ENCODE measurements around the gene HEATR5A.
"Not testable (repeated sequence)": the region's sequence is repeated elsewhere in the genome, so short reads cannot be mapped to it uniquely, and the experiment has no call there.

Gene HEATR5A

DNA sequence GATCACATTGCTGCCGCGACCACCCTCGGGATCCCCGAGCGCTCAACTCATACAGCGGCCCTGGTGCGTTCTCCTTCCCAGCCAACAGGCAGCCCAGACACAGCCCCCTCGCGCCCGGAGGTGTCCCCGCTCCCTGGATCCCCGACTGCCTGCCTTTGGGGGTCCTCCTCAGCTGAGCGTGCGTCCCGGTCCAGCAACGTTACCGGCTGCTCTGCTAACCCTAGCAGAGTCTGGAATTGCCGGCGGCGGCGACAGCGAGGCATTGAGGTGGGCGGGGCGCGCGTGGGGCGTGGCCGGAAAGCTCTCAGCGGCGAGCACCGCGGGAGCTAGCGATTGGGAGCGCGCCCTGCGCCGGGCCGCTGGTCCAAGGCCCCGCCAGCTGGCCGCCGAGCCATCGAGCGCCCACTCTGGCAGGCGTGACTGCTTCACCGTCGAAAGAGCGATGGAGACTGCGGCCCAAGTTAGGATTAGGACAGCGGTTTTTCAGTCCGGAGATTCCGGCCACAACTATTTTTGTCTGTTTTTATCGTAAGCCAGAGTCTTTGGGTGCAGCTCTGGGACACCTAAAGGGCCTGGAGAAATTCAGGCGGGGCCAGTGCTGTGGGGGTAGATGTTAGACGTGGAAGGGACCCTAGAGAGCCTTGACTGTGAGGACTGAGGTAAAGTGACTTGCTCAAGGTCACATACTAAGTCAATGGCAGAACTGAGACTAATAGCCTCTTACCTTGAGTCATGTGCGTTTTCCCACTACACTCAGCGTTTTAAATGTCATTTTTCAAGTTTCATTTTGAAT lies at the start of gene HEATR5A:
TSS of gene HEATR5A (minus strand) at position 232 of the 793 bp plus-strand sequence. CDS start 17,575 bp downstream, outside the sequence.
- peak; percentile 86 for DNase-seq (ENCODE audit: low read depth)

DNA sequence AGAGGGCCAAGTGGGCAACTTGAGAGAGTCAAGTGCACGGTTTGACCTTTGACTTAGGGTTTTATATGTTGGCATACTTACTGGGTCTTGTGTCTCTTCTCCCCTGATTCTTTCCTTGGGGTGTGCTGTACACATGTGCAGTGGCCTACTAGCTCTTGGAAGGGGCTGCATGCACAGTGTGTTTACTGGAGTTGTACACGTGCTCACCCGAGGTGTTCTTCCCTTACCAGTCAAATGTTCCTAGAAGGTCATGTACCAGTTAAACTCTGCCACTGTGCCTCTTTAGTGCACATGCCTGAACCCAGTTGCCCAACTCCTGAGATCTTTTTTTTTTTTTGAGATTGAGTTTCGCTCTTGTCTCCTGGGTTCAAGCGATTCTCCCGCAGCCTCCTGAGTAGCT lies 46.2 kb upstream of the HEATR5A start:
- no peak for DNase-seq (ENCODE audit: low read depth)

DNA sequence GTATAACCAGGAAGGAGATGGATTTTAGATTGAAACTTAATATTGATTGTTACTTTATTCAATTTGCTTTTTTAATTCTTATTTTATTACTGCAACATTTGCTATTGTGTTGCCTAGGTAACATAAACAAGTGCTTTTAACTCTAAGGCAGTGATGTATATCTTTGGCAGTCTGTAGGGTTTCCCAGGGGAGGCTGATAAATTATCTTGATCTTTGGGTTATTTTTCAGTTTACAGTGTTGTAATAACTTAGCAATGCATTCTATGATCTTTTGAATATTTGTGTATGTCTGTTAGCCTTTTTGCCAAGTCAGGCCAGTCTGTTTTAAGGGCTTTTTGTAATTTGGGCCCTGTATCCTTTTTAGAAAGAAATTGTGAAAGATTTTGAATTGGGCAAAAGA lies 44.8 kb upstream of the HEATR5A start:
- no peak for DNase-seq (ENCODE audit: low read depth)

DNA sequence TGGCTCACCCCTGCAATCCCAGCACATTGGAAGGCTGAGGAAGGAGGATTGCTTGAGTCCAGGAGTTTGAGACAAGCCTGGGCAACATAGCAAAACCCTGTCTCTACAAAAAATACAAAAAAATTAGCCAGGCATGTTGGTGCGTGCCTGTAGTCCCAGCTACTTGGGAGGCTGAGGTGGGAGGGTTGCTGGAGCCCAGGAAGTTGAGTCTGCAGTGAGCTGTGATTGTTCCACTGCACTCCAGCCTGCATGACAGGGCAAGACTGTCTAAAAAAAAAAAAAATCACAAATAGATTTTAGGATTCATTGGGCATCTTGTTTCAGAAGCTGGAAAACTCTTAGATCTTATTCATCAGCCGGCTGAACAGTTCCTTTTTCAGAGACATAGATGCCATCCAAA lies 42.1 kb upstream of the HEATR5A start:
- DNase-seq (ENCODE audit: low read depth): not testable (repeated sequence)

DNA sequence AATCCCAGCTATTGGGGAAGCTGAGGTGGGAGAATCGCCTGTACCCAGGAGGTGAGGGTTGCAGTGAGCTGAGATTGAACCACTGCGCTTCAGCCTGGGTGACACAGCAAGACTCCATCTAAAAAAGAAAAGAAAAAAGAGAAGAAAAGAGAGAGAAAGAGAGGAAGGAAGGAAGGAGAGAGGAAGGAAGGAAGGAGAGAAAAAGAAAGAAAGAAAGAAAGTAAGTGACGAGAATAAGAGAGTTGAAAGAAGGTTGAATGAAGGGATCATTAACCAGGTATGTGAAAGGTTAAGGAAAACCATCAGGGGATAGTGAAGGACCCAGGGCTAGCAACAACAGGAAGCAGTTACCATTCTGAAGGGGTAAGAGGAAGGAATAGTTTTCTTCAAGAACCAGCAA lies 41.2 kb upstream of the HEATR5A start:
- no peak for DNase-seq (ENCODE audit: low read depth)

DNA sequence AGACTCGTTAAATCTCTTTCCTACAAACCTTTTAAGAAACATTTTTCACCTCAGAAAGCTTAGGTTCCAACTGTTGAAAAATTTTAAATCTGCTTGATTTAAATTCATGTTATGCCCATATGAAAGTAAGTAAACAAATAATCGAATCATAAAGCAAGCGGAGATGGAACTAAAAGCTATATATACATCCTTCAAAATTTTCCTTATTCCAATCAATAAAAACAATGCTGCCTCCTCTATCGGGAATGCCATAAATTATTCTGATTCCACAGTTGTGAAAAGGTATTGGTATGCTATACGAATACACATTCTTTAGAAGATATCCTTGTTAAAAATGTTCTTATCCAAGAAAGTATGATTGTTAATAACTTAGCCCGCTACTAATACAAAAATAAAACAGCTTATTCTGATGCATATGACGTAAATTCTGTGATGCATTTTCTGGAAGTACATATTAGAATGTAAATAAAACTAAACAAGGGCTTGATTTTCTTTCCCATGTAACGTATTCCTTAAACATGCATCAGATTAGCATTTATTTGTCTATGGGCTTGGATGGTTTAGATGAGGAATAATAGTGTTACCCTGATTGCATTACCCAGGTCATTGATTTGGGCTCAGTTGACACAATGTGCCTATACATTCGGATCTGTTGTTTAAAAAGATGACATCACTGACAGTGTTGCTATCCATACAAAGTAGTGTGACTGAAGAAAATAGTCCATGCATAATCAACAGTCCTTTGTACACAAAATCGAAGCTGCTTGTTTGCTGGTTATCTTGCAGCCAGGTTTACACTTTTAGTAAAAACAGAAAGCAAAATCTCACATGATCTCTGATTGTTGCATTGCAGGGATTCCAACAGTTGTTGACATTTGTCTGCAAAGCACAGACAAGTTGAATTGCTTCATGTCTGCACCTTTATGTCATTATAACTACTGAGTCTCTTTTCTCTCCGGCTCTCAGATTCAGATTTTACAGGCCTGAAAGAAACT lies 37.6 kb upstream of the HEATR5A start:
- no peak for DNase-seq (ENCODE audit: low read depth)

DNA sequence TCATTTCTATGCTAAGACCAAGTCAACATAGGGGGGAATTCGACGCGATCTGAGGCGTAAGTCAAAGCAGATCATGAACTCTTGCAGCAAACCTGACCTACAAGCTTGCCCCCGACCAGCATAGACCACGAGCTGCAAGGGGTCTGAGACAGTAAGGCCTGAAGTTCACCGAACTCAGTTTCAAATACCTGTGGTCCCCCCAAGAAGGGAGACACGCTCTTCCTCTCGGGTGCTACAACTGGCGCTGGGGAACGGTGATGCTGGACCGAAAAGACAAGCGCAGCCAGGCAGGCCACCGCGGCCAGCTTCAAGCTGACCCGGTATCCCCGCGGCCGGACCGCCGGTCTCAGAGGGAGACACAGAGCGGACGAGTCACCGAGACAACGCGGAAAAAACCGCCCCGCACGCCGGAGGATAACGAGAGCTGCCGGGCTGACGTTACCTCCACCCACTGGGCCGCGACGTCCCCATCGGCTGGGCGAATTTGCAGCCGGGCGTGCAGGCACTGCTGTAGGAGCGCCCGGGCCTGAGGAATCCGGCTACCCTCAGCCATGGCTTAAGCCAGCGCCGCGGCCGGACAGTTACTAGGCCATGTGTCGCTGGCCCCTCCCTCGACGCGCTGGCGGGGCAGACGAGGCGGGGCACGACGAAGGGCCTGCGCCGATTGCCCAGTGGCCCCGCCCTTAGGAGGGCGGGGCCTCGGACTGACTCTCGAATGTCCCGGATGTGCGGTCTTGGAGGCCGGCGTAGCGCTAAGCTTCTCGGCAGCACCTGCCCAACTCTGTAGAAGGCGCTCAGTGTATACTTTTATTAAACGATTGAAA lies 36.7 kb upstream of the HEATR5A start, which contains the start of gene DTD2:
TSS of gene DTD2 (minus strand) at position 666 of the 824 bp plus-strand sequence. CDS start at position 553, 113 bp downstream.
- DNase-seq (ENCODE audit: low read depth): peak; percentile 86

DNA sequence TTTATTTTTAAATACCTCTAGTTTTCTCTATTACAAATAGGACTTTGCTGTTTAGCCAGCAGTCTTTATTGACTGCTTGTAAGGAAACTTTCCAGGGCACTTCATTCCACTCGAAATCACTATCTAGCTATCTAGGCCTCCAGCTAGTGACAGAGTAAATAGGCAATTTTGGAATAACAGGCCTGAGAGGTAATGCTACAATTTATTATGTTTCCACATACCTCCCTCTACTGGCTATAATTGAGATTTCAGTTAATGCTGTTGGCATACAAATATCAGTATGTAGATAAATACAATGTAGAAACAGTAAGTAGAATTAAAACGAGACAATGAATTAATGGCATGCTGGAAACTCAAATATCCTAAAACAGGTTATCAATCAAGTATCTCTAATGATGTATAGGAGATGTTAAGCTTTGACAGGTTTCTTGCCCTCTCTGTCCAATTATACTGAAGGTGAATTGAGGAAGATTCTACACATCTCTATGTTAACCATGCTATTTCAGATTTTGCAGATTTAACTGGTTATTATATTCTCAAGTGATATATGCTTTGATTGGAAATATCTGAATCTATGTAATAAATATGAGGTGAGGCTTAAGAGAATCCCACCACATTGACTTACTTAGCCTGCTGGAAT lies 29.7 kb upstream of the HEATR5A start:
- no peak for DNase-seq (ENCODE audit: low read depth)

DNA sequence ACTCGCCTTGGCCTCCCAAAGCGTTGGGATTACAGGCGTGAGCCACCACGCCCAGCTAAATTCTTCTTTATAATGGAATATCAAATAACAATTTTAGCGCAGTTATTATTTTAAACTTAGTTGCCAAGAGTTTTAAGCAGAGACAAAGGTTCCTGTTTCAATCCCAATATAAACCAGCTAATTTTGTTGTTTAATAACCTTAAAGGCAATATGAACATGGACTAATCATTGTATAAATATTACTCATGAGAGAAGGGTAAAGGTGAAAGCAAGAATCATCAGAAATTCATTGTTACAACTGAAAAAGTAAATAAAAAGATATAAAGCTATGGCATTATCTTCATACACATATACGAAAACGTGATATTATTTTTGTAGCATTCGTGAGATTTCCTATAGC lies 28.8 kb upstream of the HEATR5A start:
- no peak for DNase-seq (ENCODE audit: low read depth)

DNA sequence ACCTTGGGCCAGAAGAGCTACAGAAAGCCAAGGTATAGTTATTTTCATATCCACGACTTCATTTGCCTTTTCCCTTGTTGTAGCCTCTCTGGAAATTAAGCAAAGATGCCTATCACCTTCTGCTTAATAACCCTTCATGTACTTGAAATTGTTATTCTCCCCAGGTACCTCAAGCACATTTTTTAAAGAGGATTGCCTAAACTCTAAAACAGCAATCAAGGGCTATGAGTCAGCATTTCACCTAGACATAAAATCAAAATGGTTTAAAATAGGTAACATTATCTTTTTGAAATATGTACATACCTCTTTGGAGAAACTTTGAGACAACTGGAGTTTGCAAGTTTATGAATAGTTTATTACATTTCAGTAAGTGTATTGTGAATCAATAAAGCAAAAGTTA lies 25.4 kb upstream of the HEATR5A start:
- no peak for DNase-seq (ENCODE audit: low read depth)

DNA sequence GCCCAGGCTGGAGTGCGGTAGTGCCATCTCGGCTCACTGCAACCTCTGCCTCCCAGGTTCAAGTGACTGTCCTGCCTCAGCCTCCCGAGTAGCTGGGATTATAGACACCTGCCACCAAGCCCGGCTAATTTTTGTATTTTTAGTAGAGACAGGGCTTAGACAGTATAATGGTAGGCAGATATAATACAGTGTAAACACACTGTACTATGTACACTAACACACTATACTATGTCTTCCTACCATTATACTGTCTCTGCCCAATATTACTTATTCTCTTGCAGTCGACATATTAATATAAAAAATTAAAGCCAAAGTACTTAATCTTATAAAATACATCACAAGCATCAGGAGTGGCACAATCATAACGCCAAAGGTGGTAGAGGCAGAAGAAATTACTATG lies 21.9 kb upstream of the HEATR5A start:
- no peak for DNase-seq (ENCODE audit: low read depth)

DNA sequence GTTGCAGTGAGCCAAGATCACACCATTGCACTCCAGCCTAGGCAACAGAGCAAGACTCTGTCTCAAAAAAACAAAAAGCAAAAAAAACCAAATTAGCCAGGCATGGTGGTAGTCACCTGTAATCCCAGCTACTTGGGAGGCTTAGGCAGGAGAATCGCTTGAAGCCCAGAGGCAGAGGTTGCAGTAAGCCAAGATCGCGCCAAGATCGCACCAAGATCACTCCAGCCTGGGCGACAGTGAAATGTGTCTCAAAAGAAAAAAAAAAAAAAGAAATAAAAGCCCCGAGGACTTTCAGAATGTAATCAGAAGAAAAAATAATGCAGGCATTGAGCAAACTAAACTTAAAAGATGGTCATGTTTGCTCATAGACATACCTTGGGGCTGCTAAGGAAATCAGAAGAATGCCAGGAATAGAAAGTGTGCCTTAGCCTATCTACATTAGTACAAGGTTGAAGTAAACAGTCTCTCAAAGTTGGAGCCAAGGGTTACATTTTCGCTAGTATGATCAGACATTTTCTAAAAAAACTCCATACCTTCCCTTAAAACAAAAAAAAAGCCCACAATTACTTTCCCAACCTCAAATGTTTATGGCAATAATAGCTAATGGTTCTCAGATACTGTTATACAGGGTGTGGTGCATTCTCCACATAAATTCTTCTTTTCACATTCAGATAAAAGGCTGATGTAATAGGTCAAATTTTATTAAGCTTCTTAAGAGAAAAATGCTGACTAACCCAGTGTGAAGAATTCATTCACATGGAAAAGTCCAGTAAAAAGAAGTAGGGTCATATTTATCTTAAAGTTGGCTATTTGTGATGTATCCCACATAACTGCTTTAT lies 21.1 kb upstream of the HEATR5A start:
- DNase-seq (ENCODE audit: low read depth): no peak

DNA sequence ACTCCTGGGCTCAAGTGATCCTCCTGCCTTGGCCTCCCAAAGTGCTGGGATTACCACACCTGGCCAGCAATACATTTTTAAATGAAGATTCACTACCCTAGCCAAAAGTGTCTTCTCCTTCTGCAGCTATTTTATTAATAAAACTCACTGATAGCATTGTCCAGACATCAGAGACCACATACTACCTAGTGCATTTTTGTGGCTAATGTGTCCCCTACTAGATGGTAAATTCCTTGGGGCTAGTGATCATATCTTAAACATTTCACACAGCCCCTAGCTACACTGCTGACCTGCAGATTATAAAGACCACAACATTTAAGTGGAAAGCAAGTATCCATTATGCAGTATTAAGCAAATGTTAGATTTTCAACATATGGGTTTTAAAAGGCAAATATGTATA lies 19.9 kb upstream of the HEATR5A start:
- no peak for DNase-seq (ENCODE audit: low read depth)

DNA sequence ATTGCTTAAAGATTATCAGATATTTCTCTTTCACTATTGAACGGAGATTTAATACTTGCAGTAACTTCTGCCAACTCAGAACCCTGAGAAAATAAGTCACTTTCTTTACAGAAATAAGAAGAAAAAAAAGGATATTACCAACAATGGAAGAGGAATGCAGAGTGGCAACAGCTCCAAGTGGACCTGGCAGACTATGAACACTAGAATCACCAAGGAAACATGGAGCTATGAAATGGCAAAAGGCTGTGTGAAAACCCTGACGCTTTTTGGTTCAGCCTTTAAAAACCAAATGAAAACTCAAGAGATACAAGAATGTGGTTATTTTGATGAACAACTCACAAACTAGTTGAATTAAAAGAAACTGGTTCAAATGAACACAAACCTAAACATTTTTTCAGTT lies 19.2 kb upstream of the HEATR5A start:
- no peak for DNase-seq (ENCODE audit: low read depth)

DNA sequence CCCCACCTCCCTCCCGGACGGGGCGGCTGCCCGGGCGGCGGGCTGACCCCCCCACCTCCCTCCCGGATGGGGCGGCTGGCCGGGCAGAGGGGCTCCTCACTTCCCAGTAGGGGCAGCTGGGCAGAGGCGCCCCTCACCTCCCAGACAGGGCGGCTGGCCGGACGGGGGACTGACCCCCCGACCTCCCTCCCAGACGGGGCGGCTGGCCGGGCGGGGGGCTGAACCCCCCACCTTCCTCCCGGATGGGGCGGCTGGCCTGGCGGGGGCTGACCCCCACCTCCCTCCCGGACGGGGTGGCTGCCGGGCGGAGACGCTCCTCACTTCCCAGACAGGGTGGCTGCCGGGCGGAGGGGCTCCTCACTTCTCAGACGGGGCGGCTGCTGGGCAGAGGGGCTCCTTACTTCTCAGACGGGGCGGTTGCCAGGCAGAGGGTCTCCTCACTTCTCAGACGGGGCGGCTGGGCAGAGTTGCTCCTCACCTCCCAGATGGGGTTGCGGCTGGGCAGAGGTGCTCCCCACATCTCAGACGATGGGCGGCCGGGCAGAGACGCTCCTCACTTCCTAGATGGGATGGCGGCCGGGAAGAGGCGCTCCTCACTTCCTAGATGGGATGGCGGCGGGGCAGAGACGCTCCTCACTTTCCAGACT lies 16.8 kb upstream of the HEATR5A start:
- not testable (repeated sequence) for DNase-seq (ENCODE audit: low read depth)

DNA sequence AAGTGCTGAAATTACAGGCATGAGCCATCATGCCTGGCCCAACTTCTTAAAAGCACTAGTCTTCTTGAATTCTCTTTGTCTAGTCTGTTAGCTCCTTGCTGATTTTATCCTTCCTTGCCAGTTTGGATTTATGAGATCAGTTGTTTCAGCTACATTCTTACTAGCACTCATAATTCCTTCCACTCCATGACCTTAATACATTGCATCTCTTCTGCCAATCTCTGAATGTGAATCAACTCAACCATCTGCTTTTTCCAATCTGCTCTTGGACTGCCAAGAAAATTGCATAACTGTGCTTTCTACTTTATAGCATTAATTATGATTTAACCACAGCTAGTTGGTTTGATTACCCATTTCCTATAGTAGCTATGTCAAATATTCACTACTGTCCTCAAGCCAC lies 14.9 kb upstream of the HEATR5A start:
- no peak for DNase-seq (ENCODE audit: low read depth)

DNA sequence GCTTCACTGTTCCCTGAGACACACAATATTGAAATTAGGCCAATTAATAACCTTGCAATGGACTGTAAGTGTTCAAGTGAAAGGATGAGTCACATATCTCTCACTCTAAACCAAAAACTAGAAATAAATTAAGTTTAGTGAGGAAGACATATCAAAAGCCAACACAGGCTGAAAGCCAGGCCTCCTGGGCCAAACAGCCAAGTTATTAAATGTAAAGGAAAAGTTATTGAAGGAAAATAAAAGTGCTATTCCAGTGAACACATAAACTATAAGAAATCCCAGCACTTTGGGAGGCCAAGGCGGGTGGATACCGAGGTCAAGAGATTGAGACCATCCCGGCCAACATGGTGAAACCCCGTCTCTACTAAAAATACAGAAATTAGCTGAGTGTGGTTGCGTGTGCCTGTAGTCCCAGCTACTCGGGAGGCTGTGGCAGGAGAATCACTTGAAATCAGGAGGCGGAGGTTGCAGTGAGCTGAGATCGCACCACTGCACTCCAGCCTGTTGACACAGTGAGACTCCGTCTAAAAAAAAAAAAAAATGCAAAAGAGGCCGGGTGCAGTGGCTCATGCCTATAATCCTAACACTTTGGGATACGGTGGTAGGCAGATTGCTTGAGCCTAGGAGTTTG lies 10.4 kb upstream of the HEATR5A start:
- DNase-seq (ENCODE audit: low read depth): no peak

DNA sequence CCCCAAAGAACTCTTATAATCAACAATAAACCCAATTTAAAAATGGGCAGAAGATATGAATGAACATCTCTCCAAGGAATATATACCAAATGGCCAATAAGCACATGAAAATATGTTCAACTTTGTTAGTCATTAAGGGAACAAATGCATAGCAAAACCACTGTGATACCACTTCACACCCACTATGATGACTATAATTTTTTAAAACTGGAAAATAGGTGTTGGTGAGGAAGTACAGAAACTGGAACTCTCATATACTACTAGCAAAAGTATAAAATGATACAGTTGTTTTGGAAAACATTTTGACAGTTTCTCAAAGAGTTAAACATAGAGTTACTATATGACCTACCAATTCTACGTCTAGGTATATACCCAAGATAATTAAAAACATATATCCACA lies 9.4 kb upstream of the HEATR5A start:
- DNase-seq (ENCODE audit: low read depth): no peak

DNA sequence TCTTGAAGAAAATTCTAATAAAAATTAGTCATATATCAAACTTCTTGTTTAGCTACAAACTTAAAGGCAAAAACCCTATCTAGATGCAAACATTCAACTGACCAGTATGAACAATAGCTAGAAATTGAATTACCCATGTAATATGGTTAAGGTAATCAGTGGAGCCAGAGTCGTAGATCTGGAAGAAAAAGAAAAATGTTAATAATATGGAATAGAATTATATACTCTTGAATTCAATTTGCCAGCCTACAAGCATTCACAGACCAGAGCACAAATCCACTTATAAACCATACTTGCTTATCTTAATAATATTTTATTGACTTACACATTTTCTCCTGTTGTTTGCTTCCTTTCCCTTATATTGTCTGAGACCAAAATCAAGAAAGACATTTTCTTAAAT lies 7.7 kb upstream of the HEATR5A start:
- no peak for DNase-seq (ENCODE audit: low read depth)

DNA sequence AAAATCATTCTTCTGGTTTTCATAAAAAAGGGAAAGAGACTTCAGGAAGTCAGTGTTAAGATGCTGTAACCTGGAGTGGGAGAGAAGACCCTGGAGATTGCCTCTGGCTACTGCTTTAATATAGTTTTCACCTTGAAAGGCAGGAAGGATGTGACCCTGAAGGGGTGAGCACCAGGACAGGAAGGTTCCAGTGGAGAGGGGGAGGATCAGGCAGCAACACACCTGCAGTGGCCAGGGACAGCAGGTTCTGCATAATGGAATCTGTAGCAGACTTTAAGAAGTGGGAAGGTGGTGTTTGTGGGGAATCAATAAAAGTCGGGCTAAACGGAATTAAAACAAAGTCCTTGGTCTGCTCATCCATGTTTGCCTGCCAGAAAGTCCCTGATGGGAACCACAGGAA lies 6.3 kb upstream of the HEATR5A start:
- no peak for DNase-seq (ENCODE audit: low read depth)
